Urothelium cell line (cell line): ENCODE measurements around the gene RPL13A.

Experiments used
- DNase-seq: peaks from one replicate; pipeline ENCODE4 v3.0.0; 2011; ENCODE audit warnings: low spot score, mixed read lengths
- FAIRE-seq: peaks from 2 replicates; lab custom pipeline; 2011; peaks lifted over from hg19 to GRCh38; lab: Jason Lieb, UNC

RPL13A gene

DNA sequence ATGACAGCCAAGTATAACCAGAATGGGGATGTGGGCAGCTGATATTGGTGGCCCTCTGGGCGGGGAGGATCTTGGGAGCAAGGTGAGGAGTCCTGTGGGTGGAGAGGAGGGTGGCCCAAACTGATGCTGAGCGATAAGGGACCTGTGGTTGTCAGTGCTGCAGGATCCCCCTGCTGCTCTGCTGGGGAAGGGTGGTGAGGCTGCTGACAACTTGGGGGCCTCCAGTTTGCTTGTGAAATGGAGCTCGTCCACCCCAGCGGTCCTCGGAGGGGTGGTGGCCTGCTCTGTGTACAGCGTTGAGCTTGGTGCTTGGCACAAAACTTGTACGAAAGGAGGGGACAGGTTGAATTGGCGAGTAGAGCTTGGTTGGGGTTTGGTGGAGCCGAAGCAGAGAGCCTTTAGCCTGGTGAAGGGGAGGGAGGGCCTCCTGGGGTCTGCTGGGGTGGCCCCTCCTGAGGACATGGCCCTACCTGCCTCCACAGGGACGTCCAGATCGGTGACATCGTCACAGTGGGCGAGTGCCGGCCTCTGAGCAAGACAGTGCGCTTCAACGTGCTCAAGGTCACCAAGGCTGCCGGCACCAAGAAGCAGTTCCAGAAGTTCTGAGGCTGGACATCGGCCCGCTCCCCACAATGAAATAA lies 11.7 kb downstream of the RPL13A start:
- DNase-seq (no peak), FAIRE-seq (no peak)

DNA sequence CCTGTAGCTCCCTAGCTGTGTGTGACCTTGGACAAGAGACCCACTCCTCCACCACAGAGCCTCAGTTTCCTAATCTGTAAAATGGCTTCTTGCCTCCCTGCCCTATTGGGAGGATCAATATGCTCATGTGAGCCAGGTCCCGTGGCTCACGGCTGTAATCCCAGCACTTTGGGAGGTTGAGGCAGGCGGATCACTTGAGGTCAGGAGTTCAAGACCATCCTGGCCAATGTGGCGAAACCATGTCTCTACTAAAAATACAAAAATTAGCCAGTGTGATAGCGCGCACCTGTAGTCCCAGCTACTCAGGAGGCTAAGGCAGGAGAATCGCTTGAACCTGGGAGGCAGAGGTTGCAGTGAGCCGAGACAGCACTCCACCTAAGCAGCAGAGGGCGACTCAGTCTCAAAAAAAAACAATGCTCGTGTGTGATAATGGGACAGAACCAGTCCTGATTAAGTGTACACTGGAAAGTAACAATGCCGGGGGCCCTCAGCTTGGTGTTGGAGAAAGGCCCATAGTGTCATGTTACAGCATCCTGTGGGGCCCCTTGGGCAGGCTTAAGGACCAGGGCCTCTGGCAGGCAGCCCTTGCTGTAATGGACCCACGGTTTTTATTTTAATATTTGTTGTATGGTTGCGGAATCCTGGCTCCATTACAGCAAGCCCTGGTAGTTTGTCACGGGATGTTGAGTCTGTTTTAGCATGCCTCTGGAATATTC lies 15.6 kb downstream of the RPL13A start:
- no peak for FAIRE-seq
- peak; percentile 44 for DNase-seq

DNA sequence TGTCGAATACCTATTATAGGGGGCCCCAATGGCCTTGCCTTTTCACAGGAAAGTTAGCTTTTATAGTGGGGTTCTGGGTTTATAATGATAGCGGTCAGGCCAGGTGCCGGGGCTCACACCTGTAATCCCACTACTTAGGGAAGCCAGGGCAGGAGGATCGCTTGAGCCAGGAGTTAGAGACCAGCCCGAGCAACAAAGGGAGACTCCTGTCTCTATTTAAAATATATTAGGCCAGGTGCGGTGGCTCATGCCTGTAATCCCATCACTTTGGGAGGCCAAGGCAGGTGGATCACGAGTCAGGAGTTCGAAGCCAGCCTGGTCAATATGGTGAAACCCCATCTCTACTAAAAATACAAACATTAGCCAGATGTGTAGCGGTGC lies 16.2 kb downstream of the RPL13A start:
- no peak for FAIRE-seq
- no peak for DNase-seq

DNA sequence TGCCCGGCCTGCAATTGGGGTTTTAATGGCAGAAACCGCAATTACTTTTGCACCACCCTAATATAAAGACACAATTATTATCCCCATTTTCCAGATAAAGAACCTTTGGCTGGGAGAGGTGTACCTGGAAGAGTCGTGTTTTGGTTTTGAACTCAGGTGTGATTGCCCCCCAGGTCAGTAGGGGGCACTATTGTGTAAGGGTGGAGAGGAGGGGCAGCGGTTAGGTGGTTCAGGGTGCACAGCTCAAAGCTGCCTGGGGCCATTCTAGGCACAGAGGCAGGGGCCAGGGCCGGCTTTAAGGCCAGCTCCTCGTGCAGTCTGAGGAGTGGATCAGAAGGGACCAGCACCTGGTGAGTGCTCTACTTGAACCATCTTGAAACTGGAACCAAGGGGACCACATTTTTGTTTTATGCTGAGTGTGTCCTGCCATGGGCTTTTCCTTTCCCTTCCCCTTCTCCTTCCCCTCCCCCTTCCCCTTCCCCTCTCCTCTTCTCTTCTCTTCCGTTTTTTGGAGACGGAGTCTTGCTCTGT lies 19.2 kb downstream of the RPL13A start:
- DNase-seq: peak; percentile 60
- FAIRE-seq: no peak

DNA sequence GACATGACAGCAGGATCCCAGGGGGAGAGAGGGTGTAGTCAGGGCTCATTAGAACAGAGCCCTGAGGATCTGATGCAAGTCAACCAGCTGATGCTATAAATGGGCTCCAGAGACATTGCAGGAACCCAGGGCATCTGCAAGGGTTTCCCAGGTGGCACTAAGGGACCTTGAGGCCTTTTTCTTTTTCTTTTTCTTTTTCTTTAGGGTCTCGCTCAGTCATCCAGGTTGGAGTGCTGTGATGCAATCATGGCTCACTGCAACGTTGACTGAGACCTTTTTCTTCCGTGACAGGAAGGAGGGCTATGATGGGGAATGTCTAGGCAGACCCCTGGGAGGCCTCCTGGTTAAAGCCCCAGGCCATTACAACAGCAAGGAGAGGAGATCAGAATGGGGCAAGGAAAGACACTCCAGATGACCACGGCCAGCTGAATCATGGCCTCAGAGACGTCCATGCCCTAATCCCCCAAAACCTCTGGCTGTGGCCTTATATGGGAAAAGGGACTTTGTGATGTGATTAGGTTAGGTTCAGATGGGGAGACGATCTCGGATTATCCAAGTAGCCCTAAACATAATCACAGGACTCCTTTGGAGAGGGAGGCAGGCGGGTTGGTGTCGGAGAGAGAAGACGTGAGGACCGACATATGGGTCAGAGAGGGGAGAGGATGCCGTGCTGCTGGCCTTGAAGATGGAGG lies 20.5 kb downstream of the RPL13A start:
- no peak for FAIRE-seq
- DNase-seq: no peak

DNA sequence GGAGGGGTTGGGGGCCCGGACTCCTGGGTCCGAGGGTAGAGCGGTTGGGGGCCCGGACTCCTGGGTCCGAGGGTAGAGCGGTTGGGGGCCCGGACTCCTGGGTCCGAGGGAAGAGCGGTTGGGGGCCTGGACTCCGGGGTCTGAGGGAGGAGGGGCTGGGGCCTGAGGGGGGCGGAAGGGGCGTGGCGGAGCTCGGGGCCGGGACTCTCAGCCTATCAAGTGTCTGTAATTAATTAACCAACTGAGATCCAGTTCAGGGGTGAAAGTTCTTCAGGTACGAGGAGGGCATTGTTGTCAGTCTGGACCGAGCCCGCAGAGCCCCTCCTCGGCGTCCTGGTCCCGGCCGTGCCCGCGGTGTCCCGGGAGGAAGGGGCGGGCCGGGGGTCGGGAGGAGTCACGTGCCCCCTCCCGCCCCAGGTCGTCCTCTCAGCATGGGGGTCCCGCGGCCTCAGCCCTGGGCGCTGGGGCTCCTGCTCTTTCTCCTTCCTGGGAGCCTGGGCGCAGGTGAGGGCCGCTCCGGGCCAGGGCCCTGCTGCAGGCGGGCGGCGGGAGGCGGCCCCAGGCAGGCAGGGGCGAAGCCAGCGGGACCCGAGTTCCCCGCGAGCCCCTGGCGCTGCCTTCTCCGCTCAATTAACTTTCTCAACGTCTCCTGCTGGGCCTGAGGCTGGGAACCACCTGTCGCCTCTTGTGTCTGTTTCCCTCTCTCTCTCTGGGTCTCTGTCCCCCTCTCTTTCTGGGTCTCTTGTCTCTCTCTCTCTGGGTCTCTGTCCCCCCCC lies 25.8 kb downstream of the RPL13A start:
- DNase-seq: no peak
- FAIRE-seq: no peak

DNA sequence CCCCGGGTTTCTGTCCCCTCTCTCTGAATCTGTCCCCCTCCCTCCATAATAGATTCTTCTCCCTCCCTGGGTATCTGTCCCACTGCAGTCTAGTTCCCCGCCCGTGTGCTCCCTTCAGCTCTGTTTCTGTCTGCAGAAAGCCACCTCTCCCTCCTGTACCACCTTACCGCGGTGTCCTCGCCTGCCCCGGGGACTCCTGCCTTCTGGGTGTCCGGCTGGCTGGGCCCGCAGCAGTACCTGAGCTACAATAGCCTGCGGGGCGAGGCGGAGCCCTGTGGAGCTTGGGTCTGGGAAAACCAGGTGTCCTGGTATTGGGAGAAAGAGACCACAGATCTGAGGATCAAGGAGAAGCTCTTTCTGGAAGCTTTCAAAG lies 26.3 kb downstream of the RPL13A start:
- no peak for DNase-seq
- no peak for FAIRE-seq

DNA sequence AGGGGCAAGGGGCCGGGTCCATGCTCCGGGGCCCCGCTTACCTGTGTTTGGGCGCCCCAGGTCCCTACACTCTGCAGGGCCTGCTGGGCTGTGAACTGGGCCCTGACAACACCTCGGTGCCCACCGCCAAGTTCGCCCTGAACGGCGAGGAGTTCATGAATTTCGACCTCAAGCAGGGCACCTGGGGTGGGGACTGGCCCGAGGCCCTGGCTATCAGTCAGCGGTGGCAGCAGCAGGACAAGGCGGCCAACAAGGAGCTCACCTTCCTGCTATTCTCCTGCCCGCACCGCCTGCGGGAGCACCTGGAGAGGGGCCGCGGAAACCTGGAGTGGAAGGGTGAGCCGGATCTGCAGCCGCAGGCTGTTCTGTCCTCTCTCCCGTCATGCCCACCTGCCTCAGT lies 26.7 kb downstream of the RPL13A start:
- DNase-seq (no peak), FAIRE-seq (no peak)

DNA sequence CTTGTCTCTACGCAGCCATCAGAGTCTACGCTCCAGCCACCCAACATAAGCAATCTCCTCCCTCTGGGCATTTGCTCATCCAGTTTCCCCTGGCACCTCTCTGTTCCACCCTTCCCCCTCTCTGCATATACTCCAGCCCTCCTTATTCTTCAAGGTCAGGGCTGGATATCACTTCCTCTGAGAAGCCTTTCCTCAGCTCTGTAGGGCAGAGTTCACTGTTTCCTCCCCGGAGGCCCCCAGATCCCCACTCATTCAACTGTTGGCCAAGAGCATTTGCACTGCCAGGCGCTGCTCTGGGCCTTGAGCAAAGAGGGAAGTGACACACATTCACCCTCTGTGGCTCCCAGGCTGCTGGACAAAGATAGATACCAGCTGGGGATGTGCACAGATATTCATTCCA lies 28.4 kb downstream of the RPL13A start:
- FAIRE-seq: no peak
- DNase-seq: no peak

DNA sequence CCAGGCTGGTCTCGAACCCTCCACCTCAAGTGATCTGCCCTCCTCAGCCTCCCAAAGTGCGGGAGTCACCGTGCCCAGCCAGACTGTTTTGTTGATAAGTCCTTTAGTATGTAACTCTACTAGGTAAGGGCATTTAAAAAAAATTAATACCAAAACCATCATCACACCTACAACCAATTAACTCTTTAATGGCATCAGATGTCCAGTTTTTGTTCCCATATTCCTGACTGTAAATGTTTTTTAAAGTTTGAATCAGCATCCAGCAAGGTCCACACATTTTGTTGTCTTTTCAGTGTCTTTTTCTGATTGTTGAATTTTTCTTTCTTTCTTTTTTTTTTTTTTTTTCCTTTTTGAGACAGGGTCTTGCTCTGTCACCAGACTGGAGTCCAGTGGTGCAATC lies 30.6 kb downstream of the RPL13A start:
- no peak for DNase-seq
- no peak for FAIRE-seq

DNA sequence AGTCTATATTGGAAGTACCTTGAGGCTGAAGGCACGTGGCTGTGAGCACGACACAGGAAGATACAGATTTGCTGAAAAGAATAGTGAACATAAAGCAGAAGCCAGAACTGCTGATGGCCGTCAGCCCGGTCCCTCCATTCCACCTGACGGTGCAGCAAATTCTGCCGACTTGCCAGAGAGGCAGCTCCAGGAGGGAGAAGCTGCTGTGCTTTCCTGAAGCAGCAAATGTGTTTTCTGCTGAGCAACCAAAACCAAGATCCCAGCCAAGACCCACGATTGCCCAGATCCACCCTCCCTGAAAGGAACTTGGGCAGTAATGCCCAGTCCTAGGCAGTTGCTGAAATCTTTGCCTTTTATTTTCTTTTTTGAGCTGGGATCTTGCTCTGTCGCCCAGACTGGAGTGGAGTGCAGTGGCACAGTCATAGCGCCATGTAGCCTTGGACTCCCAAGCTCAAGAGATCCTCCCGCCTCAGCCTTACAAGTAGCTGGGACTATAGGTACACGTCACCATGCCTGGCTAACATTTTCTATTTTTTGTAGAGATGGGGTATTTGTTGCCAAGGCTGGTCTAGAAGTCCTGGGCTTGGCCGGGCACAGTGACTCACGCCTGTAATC lies 33.4 kb downstream of the RPL13A start:
- DNase-seq: no peak

DNA sequence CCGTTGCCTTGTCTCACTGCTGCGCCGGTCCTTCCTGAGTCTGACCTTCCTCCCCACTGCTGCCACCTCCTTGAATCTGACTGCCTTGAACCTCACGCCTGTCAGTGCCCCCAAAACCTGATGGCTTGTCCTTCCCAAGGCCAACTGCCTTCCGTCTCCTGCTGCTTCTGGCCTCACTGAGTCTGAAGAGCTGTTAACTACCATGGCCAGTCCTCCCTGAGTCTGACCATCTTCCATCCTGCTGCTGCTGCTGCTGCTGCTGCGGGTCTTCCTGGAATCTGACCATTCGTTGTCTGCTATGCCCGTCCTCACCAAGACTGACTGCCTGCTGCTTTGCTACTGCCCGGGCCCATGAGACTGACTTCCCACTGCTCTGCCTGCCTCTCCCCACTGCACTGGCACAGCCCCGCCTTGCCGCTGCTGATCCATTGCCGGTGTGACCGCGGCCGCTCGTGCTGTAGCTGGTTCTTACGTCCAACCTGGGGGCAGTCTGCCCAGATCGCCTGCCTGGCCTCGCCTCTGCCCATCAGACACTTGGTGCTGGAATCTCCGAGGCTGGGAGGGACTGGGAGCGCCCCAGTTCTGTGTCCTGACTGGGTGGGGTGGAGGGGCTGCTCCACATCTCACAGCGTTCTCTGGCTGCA lies 37.5 kb downstream of the RPL13A start:
- FAIRE-seq (no peak), DNase-seq (no peak)

More for the DNA sequence above, 33.4 kb downstream of the RPL13A start:
- no peak for FAIRE-seq

DNA sequence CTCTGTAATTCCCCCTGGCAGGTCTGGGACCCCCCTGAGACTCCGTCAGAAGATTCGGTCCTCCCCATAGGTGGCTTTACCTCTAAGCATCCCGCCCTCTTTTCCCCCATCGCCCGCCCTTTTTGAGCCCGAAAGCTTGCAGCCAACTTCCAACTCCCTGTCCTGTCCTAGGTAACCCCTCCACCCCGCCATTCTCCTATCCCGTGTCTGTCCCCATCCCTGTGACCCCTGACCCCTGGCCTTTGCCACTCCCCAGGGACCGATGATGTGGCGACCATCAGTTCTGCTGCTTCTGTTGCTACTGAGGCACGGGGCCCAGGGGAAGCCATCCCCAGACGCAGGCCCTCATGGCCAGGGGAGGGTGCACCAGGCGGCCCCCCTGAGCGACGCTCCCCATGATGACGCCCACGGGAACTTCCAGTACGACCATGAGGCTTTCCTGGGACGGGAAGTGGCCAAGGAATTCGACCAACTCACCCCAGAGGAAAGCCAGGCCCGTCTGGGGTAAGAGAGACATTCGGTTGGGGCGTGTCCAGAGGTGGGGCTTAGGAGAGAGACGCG lies 40.9 kb downstream of the RPL13A start:
- DNase-seq (peak; percentile 23), FAIRE-seq (no peak)

DNA sequence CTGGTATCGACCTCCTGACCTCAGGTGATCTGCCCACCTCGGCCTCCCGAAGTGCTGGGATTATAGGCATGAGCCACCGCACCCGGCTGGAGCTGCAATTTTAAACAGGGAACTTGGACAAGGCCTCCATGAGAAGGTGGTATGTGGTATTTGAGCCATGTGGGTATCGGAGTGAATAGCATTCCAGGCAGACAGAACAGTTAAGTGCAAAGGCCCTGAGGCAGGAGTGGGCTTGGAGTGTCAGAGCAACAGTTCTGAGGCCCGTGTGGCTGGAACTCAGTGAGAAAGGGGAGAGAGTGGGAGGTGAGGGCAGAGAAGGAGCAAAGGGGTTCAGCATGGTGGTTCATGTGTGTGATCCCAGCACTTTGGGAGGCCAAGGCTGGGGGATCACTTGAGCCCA lies 43.3 kb downstream of the RPL13A start:
- no peak for FAIRE-seq
- DNase-seq: no peak

DNA sequence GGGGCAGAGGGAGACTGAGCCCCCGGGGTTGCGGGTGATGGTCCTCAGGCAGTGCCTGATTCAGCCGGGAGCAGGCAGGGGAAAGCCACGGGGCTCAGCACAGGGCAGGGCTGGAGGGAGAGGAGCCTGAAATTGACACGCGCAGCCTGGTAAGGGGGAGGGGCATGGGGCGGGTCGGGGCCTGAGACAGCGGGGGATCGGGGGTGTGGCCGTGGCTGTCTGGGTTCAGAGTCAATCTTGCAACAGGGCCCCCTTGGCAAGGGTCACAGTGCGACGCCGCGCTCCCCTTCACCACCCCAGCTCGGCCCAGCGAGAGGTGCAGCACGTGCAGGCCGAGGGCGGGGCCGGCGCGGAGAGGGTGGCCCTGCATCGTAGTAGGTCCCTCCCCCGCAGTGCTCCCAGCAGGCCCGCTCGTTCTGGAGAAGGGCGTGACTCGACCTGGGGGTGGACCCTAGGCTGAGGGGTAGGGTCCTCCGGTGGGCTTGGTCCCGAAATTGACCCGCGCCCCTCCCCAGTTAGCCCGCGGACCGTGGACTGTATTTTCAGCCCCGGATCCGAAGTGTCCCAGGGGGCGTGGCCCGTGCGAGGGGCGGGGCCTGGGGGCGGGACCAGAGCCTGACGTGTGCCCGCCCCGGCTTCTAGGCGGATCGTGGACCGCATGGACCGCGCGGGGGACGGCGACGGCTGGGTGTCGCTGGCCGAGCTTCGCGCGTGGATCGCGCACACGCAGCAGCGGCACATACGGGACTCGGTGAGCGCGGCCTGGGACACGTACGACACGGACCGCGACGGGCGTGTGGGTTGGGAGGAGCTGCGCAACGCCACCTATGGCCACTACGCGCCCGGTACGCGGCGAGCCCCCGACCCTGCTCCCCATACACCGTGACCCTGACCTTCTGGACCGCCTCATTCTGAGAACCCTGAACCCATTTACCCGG lies 46.4 kb downstream of the RPL13A start:
- DNase-seq (no peak), FAIRE-seq (no peak)

DNA sequence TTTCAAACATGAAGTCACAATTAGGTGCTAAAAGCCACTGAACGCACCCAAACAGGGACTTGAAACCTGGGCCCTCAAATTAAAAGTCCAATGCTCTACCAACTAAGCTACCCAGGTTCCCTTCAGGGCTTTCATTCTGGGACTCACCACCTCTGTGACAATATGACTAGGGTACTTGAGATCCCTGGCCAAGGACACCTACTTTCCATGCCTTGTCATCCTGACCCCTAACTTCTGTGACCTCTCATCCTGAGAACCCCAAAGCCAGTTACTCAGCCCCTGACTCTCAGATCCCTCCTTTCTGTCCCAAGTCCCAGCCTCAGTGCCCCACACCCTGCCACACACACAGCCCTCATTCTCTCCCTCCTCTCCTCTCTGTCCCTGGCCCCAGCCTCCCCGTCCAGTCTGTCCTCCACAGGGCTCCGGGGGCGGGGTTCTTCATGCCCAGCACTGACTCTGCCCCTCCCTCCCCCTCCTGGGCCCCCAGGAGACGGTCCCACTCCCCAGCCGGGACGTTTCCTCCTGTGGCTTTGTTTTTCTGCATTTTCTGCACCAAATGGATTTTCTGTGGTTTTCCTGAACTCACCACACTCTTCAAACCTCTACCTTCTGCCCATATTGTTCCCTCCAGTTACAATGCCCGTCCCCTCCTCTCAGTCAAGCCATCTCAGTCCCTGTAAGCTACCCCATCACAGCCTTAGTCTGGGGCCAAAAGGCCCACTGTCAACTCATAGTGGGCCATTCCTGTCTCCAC lies 47.4 kb downstream of the RPL13A start:
- DNase-seq (no peak), FAIRE-seq (no peak)

DNA sequence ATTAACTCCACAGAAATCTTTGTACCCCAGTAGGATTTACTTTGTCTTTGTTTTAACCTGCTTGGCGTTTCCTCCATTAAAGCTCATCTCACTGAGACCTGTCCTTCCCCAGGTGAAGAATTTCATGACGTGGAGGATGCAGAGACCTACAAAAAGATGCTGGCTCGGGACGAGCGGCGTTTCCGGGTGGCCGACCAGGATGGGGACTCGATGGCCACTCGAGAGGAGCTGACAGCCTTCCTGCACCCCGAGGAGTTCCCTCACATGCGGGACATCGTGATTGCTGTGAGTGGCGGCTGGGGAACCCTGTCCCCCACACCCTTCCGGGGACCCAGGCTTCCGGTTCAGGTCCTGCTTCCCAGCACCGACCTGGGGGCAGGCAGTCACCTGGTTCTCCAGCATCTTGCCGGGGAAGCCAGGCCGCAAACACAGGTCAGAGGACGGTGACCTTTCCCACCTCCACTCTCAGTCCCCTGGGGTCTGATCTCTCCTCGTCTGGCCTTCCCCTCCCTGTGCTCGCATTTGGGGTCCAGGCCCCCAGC lies 49.6 kb downstream of the RPL13A start:
- FAIRE-seq (no peak), DNase-seq (no peak)

DNA sequence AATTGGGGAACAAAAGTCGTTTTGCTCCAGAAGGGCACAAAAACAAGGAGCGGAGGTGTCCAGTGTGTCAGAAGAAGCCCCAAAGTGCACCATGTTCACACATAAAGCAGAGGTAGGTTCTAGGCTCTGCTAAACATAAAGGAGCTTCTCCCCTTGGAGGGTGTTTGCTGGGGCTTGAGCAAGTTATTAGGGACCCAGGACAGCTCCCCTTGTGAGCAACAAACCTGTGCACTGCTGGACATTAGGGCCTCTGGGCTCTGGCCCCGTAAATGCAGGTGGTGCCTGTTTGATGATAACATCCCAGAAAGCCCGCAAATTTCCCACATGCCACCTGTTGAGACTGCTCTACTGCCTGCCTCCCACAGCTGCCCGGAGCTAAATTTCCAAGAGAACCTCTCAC lies 51.2 kb downstream of the RPL13A start:
- DNase-seq (no peak), FAIRE-seq (no peak)
